ENCODE measurements around the gene TRAPPC3. TPM values are rescaled to one million over a fixed set of nuclear protein-coding genes. Genes with fewer than 3 reads are reported as not detected.
A peak's percentile ranks its signal among the peaks of the same experiment; 100 is the strongest.

Gene TRAPPC3
- total and polyA plus RNA-seq, 9 of the 15 experiments (the other 6 are each of a cell fraction or from before 2014, with no cell fraction given) = 20.6 to 141 (median 112) TPM

DNA sequence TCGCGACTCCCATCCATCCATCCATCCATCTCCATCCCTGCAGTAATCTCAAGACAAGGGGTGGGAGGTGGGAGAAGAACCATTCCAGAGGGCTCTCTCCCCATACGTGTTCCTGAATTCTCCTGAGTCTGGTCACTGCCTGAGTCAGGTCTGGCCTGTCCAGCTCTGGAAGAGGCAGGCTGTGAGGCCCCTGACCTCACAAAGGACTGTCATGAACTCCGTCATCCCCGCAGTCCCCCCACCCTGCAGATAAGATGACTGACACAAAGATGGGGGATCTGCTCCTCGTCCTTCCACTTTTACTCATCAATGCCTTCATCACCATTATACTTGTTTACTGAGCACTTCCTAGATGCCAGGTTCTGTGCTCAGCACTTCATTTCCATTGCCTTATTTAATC lies 5.0 kb upstream of the TRAPPC3 start:
- H3K27me3 ChIP-seq (ENCODE audit: control insufficient read depth in 2 of 2, insufficient read depth in 2 of 2, low read length in 2 of 2) = no peaks in the 10 kb centered on the region
- in situ Hi-C loops (cut with MboI) (loop anchor here (5.0 kb wide), 1 partner anchor 133 kb away; no protein-coding TSS in a partner anchor), intact Hi-C loops (cut with micrococcal nuclease) (no loop called here)
- no peak overlapping the region for H3K27ac ChIP-seq (ENCODE audit: extremely low read depth, low read depth, low read length)
- FAIRE-seq = no peak
- H3K4me1 ChIP-seq (replicated peaks in 1 of 2; ENCODE audit: control insufficient read depth in 2 of 2, insufficient read depth in 2 of 2, low read length in 2 of 2) = peaks cover 52 to 64% of the 10 kb centered on the region in 2 experiments
- no peak for ATAC-seq
- 0 out of 2 replicates have a peak, but pooled peaks cover 3% of the 10 kb centered on the region for H4K20me1 ChIP-seq (replicated peaks; ENCODE audit: control insufficient read depth, insufficient read depth, low read length)
- H3K36me3 ChIP-seq (ENCODE audit: control insufficient read depth, insufficient read depth, low read length) = peaks cover 6% of the 10 kb centered on the region; the same call in 2 of the 3 replicates
- 41% methylated on average over 6 of the region's 6 CpGs for WGBS (ENCODE audit: insufficient coverage, low coverage, missing lambda C conversion rate)
- peaks cover 37% of the 10 kb centered on the region for H3K79me2 ChIP-seq (ENCODE audit: control insufficient read depth, insufficient read depth, low read length)
- H2AFZ ChIP-seq (ENCODE audit: low read depth, low read length) = peak overlapping the region; percentile 25
- H3K4me2 ChIP-seq (ENCODE audit: insufficient read depth, low read length) = no peak overlapping the region; the same call in 1 of the 2 replicates
- H3K9me1 ChIP-seq (ENCODE audit: control insufficient read depth, insufficient read depth, low read length) = peaks cover 4% of the 10 kb centered on the region
- peak overlapping the region in 1 of 2 experiments; percentile 46; a peak in 1 of 4 replicates for H3K9ac ChIP-seq (ENCODE audit: insufficient read depth in 1 of 2, low read depth in 2 of 2, low read length in 2 of 2)
- no TSS peak for BruUV-seq (replicated peaks)
- DNase-seq (ENCODE audit: extremely low read depth in 1 of 4, low spot score in 3 of 4) = peak in 1 of 4 experiments; percentile 51
- CTCF ChIA-PET (ENCODE audit: low intra/inter-chr PET ratio) = no interaction called here
- no peaks in the 10 kb centered on the region for H3K9me3 ChIP-seq (replicated peaks; ENCODE audit: control insufficient read depth, insufficient read depth, low read depth, low read length)
- POLR2A ChIA-PET = interaction anchor here (0.6 to 2.4 kb wide), 13 partner anchors 9 to 233 kb away, joined by 3 to 14 read pairs (median 3); no protein-coding TSS in a partner anchor
- no peak overlapping the region for H3K4me3 ChIP-seq
- TF ChIP-seq HEY1 (CRISPR knock-in tag; IDR thresholded peaks at IDR 0.05; ENCODE audit: borderline replicate concordance) (no peak), CREB1 (IDR thresholded peaks at IDR 0.05) (no peak), CREB1 (CRISPR knock-in tag; IDR thresholded peaks at IDR 0.05) (0 out of 2 replicates have a peak, but pooled peaks have one; percentile 14), ZC3H4 (CRISPR knock-in tag; IDR thresholded peaks at IDR 0.05; ENCODE audit: borderline replicate concordance) (no peak), PPARD (CRISPR knock-in tag; IDR thresholded peaks at IDR 0.05) (no peak), BDP1 (IDR thresholded peaks at IDR 0.05; ENCODE audit: insufficient read depth, insufficient read length) (no peak), GABPA (tag; conservative IDR thresholded peaks at IDR 0.05; ENCODE audit: low read depth) (no peak), CREM (IDR thresholded peaks at IDR 0.05; ENCODE audit: low read depth) (peak; percentile 50; the same call in 1 of the 2 replicates), FOSL1 (tag; conservative IDR thresholded peaks at IDR 0.05) (no peak), KDM1A (IDR thresholded peaks at IDR 0.05) (peak; percentile 39 to 51; a peak in 2 of 4 replicates), ZNF384 (IDR thresholded peaks at IDR 0.05; ENCODE audit: low read depth, low read length) (no peak), CTBP1 (IDR thresholded peaks at IDR 0.05; ENCODE audit: borderline replicate concordance) (peak; percentile 21; the same call in 1 of the 2 replicates), RHOXF2B (CRISPR knock-in tag; conservative IDR thresholded peaks at IDR 0.05) (no peak), GTF2A2 (tag; IDR thresholded peaks at IDR 0.05) (no peak), MEIS2 (IDR thresholded peaks at IDR 0.05; ENCODE audit: partially characterized antibody) (peak; percentile 25), POLR3G (IDR thresholded peaks at IDR 0.05; ENCODE audit: extremely low read depth, insufficient read length, insufficient replicate concordance) (no peak)
- TF ChIP-seq, protein P1, sequence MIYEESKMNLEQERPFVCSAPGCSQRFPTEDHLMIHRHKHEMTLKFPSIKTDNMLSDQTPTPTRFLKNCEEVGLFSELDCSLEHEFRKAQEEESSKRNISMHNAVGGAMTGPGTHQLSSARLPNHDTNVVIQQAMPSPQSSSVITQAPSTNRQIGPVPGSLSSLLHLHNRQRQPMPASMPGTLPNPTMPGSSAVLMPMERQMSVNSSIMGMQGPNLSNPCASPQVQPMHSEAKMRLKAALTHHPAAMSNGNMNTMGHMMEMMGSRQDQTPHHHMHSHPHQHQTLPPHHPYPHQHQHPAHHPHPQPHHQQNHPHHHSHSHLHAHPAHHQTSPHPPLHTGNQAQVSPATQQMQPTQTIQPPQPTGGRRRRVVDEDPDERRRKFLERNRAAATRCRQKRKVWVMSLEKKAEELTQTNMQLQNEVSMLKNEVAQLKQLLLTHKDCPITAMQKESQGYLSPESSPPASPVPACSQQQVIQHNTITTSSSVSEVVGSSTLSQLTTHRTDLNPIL (CRISPR knock-in tag; IDR thresholded peaks at IDR 0.05) = no peak
- TF ChIP-seq, protein P2, sequence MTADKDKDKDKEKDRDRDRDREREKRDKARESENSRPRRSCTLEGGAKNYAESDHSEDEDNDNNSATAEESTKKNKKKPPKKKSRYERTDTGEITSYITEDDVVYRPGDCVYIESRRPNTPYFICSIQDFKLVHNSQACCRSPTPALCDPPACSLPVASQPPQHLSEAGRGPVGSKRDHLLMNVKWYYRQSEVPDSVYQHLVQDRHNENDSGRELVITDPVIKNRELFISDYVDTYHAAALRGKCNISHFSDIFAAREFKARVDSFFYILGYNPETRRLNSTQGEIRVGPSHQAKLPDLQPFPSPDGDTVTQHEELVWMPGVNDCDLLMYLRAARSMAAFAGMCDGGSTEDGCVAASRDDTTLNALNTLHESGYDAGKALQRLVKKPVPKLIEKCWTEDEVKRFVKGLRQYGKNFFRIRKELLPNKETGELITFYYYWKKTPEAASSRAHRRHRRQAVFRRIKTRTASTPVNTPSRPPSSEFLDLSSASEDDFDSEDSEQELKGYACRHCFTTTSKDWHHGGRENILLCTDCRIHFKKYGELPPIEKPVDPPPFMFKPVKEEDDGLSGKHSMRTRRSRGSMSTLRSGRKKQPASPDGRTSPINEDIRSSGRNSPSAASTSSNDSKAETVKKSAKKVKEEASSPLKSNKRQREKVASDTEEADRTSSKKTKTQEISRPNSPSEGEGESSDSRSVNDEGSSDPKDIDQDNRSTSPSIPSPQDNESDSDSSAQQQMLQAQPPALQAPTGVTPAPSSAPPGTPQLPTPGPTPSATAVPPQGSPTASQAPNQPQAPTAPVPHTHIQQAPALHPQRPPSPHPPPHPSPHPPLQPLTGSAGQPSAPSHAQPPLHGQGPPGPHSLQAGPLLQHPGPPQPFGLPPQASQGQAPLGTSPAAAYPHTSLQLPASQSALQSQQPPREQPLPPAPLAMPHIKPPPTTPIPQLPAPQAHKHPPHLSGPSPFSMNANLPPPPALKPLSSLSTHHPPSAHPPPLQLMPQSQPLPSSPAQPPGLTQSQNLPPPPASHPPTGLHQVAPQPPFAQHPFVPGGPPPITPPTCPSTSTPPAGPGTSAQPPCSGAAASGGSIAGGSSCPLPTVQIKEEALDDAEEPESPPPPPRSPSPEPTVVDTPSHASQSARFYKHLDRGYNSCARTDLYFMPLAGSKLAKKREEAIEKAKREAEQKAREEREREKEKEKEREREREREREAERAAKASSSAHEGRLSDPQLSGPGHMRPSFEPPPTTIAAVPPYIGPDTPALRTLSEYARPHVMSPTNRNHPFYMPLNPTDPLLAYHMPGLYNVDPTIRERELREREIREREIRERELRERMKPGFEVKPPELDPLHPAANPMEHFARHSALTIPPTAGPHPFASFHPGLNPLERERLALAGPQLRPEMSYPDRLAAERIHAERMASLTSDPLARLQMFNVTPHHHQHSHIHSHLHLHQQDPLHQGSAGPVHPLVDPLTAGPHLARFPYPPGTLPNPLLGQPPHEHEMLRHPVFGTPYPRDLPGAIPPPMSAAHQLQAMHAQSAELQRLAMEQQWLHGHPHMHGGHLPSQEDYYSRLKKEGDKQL (CRISPR knock-in tag; IDR thresholded peaks at IDR 0.05; ENCODE audit: borderline replicate concordance) = no peak

Data from K562 (cell line).